ENCODE results near the gene PATE1. TPM values are rescaled to one million over a fixed set of nuclear protein-coding genes. Genes with fewer than 3 reads are reported as not detected.
"Not testable (repeated sequence)": the region's sequence is repeated elsewhere in the genome, so short reads cannot be mapped to it uniquely, and the experiment has no call there.

Gene PATE1, protein sequence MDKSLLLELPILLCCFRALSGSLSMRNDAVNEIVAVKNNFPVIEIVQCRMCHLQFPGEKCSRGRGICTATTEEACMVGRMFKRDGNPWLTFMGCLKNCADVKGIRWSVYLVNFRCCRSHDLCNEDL
- polyA plus RNA-seq (ENCODE audit: insufficient read length in 12 of 12): under 1 TPM in 1 of 12 donors, not detected in 11; 0.13 TPM
- long read RNA-seq, donor 1: 0 reads
- long read RNA-seq, donor 2: 0 reads
- long read RNA-seq, donor 3: 0 reads
- long read RNA-seq, donor 4: 0 reads
- long read RNA-seq, donor 5: 0 reads
- long read RNA-seq, donor 6: 0 reads
- long read RNA-seq, donor 7: 0 reads
- long read RNA-seq, donor 8: 0 reads
- long read RNA-seq, donor 9: 0 reads
- long read RNA-seq, donor 10: 0 reads
- long read RNA-seq, donor 11: 0 reads

DNA sequence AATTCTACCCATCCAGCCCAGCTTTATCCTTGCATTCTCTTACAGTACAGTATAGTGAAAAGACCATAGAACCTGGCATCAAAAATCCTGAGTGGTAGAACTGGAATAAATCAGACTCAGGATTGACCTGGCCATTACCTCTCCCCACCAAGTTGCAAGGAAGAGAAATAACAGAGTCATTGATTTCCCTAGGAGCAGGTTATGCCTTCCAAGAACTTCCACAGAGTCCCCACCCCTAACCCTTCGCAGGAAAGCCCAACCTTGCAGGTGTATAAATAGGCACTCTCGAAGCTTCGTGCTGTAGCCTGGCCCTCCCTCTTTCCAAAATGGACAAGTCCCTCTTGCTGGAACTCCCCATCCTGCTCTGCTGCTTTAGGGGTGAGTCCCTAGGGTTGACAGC, at the start of gene PATE1:
TSS of gene PATE1 (plus strand) at position 301 of the 400 bp plus-strand sequence. CDS start at position 327, 26 bp downstream.
- DNase-seq: no peak

DNA sequence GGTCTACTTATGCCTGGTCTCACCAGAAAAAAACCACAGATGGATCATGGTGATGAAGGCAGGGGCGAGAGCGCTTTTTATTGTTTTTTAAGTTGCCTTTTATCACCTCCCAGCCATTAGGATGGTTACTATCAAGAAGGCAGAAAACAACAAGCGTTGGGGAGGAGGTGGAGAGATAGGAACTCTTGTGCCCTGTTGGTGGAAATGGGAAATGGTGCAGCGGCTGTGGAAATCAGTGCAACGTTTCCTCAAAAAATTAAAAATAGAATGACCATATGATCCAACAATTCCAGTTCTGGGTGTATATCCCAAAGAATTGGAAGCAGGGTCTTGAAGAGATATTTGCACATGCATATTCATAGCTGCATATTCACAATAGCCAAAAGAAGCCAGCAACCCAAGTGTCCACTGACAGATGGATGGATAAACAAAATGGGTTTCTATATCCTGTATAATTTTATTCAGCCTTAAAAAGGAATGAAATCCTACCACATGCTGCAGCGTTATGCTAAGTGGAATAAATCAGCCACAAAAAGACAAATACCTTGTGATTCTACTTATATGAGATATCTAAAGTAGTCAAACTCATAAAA, 45.0 kb upstream of the PATE1 start:
- DNase-seq: no peak

DNA sequence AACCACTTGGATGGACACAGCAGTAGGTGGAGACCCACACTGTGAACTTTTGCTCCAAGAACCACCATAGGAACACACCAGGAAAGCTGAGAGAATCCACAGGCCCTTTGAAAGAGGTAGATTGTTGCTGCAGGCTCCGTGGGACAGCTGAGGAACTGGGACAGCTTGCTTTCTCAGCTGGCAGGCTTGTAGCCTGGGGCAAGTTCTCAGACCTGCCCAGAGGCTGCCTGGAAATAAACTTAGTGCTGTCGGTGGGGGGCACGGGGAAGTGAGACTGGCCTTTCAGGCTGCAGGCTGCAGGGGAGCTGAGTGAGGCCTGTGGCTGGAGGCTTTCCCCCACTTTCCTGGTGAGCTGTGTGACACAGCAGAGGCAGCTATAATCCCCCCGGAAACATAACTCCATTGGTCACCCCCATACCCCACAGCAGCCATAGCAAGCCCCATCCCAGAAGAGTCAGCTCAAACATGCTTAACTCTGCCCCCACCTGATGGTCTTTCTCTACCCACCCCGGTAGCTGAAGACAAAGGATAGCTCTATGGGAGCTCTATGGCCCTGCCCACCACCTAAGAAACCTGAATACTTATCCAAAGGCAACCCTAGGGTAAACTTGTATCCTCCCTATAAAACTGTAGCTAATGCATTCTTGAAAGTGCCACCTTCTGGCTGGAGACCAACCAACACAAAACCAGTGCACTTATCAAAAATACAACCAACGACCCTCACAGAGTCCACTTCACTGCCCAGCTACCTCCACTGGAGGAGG, 44.0 kb upstream of the PATE1 start:
- no peak for DNase-seq

DNA sequence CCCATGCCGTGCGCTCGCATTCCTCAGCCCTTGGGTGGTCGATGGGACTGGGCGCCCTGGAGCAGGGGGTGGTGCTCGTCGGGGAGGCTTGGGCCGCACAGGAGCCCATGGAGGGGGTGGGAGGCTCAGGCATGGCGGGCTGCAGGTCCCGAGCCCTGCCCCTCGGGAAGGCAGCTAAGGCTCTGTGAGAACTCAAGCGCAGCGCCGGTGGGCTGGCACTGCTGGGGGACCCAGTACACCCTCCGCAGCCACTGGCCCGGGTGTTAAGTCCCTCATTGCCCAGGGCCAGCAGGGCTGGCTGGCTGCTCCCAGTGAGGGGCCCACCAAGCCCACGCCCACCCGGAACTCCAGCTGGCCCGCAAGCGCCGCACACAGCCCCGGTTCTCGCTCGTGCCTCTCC, 41.4 kb upstream of the PATE1 start:
- not testable (repeated sequence) for DNase-seq

DNA sequence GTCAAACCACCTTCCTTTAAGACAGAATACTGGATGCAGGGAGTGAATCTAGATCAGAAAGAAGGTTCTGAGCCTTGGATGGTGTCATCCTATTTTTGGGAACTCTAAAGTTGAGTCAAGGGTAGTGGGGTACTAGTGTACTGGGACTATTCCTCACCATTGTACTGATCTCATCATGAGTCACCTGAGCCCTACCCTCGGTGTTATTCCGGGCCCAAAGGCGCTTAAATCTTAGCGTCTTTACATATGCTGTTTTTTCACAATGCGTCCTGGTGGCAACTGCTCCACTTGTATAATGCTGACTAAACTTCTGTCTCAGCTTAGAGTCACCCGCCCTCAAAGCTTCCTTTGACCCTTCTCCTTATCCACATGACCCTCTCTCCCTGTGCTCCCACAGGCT, 25.3 kb upstream of the PATE1 start:
- no peak for DNase-seq

DNA sequence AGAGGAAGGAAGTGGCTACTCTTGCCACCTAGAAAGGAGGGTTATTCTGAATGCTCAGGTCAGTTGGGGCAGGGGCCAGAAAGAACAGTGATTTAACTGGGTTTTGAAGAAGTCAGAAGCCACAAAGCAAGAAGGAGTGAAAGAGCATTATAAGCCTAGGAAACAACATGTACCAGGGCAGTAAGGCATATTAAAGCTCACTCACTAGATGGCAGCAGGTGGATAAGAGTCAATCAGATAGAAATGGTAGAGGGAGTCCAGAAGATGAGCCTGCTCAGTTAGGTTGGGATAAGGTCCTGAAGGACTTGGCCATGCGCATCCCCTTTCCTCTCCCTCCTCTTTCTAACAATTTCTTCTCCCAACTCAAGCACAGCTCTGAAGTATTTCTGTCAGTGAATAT, 22.0 kb upstream of the PATE1 start:
- no peak for DNase-seq

DNA sequence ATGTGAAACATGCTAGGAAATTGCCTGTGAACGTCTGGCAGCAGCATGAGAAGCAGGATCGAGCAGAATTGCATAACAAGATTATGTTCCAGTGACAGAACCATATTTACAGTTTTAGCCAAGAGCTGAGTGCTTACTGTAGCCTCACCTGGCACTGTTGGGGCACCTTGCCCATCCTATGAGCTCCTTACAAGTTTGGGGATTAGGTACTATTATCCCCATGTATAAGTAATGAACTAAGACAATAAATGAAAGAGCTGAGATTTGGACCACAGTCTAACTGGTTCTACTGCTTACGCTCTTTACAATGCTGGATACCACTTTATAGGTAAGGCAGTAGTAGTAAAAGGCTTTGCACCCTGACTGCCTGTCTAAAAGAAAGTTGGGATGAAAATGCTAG, 17.1 kb upstream of the PATE1 start:
- no peak for DNase-seq

DNA sequence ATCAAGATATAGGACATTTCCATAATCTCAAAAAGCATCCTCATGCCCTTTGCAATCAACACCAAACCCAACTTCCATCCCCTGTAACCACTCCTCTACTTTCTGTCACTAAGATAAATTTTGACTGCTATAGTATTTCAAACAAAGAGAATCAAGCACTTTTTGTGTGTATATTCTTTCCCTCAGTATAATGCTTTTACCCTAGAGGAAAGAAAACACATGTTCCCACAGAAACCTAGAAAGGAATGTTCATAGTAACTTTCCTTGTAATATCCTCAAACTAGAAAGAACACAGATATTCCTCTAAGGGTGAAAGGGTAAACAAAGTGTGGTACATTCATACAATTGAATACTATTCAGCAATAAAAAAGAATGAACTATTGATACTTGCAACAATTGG, 5.5 kb upstream of the PATE1 start:
- DNase-seq: no peak

DNA sequence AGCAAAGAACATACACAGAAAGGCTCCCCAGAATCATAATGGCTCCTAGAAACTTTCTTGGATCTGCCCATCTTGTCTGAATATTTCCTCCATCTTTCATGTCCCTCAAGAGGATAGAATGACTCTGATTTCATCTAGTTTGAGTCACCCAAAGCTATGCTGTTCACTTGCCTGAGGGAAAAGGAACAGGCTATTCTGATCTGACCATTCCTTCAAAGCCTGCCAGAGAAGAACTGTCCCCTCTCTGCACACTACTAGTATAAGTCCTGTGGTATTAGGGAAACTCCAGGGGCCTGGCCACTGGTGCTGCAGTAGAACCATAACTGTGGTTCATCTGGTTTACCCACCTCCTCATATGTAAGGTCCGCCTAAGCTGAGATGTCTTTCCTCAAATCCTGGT, 2.4 kb upstream of the PATE1 start:
- no peak for DNase-seq

DNA sequence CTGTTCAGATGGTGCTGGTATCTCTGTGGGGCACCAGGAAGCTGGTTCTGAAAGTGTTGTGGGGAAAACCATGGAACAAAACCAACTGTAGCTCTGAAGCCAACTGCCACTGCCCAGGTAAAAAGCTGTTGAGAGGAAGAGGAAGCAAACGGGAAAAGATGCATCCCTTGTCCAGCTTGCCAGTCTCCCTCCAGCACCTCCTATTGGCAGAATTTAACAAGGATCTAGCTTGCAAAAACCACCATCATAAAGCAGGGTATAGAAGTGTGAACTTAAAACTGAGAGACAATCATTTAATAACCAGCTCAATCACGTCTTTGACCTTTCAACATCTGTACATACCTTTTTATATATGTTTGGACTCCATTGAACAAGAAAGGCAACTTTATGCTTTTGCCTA, 4.5 kb downstream of the PATE1 start:
- no peak for DNase-seq

DNA sequence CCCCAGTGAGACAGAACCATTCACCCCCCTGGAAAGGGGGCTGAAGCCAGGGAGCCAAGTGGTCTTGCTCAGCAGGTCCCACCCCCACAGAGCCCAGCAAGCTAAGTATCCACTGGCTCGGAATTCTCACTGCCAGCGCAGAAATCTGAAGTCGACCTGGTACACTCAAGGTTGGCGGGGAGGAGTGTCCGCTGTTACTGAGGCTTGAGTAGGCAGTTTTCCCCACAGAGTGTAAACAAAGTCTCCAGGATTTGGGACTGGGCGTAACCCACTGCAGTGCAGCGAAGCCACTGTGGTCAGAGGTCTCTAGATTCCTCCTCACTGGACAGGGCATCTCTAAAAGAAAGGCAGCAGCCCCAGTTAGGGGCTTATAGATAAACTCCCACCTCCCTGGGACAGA, 10.0 kb downstream of the PATE1 start:
- no peak for DNase-seq

DNA sequence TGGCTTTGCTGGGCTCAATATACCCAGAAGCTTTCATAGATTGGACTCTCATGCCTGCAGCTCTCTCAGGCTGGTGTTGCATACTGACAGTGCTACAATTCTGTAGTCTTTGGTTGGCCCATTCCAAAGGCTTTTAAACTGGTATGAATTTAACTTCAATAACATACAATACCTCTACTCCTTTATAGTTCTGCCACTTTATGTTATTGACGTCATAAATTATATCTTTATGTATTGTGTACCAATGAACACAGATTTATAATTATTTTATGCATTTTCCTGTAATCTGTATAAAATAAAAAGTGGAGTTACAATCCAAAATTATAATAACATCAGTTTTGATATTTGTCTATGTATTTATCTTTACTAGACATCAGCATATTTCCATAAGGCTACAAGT, 16.4 kb downstream of the PATE1 start:
- no peak for DNase-seq

DNA sequence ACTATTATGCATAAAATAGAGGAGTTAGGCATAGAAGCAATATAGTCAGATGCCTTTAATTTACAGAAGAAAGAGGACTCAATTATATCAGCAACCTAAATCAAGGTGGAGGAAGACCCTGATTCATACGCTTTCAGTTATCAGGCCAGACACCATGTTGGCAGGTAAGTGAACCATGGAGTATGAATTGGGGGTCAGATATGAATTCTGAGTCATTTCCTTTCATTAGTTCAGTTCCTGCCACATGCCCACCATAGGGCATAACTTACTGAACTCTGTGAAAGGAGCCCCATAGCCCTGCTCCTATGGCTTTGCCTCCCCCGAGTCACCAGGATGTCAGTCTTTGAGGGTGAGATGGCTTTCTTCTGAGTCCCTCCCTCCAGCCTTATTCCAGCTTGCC, 17.4 kb downstream of the PATE1 start:
- DNase-seq: no peak

DNA sequence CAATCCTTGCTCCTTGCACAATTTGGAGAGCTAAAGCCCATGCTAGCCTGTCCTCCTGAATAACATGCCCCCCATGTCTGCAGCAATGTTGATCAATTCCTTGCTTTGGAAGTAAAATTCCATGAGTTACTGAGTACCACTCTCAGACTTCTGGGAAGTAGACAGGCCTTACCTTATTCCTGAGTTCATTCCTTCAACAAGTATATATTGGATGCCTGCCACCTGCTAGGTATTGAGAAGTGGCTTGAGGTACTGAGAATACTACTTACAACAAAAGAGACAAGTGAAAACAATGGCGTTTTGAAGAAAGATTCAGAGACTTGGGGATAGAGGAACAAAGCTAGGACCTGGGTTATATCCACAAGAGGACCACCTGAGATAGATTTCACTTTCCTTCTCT, 20.2 kb downstream of the PATE1 start:
- no peak for DNase-seq

DNA sequence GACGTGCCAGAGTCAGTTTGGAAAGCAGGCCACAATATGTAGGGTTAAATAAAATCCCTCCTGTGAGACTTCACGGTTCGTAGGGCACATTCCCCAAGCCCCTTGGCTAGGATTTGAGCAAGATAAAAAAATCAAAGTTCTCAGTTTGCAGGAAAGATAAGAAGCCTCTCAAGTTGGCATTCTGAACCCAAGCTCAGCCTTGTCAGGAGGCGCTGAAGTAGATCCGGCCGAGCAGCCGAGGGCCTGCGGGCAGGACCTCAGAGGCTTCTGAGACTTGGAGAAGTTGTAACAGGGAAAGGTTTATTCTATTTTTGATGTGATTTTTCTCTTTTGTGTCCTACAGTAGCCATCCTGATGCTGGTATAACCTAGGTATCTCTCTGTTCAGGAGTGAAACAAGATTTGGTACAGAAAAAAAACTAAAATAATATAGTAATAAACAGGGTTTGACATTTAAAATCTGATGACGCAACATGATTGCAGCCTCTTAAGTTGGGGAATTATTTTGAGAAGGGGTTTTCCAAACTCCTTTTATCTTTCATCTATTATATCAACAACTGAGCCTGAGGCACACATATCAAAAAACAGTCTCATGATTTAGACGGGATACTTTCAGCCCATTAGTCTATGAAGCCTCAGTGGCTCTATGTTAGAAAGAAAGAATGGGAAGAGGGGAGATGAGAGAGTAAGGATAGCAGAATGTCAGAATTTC, 22.4 kb downstream of the PATE1 start:
- no peak for DNase-seq

DNA sequence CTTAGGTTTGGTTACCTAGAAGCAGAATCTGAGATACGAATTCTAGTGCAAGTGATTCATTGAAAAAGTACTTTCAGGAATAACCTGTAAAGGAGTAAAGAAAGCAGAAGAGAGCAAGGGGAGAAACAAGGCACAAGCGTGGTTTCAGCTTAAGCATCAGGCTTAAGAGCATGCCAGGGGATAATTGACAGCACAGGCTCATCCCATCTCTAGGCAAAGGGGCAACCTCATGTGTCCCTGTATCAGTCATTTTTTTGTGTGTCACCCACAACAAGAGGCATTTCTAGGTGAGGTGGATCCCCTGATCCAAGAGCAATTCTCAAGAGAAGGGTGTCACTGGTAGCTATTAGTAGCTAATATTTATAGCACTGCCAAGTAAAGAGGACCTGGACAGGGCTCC, 24.5 kb downstream of the PATE1 start:
- DNase-seq: no peak

DNA sequence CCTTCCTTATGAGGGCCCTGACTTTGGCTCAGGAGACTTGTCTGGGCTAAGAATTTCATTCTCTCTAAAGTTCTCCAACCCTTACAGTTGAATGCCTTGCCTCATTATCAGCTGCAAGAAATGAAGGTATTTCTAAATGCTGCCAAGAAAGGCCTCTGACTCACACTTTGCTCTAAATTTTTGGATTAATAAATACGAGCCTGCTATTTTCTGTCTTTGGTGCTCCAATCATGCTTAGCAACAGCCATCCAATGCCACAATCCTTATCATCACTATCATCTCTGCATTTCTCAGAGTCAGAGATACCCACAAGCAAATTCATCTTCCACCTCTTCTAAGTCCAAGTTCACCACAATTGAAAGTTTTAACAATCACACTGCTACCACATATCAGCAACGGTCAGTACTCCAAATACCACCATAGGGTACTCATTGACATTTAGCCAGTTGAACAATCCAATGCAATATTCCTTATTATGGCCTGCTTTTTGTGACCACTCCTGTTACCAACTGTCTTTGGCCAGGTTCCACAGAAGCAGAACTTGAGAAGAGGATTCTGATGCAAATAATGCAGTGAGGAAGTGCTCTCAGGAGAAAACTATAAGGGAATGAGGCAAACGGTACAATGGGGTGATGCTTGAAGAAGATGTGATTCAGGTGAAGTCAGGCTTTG, 26.9 kb downstream of the PATE1 start:
- no peak for DNase-seq

DNA sequence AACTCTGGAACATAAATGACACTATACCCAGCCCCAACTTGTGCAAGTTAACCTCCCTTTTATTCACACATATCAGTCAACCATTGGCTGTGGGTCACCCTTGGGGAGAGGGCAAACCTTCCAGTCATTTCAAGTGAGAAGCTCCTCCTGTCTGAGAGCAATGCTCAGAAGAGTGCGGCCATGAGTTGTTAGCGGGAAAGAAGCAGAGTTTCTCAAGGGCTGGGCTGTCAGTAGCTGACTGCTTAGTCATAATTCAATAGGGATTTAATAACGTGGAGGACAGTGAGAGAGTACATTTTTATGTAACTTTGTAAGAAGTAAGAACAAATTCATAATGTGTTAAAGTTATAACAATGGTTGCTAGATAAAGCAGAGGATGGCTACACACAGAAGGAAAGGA, 27.4 kb downstream of the PATE1 start:
- DNase-seq: no peak

DNA sequence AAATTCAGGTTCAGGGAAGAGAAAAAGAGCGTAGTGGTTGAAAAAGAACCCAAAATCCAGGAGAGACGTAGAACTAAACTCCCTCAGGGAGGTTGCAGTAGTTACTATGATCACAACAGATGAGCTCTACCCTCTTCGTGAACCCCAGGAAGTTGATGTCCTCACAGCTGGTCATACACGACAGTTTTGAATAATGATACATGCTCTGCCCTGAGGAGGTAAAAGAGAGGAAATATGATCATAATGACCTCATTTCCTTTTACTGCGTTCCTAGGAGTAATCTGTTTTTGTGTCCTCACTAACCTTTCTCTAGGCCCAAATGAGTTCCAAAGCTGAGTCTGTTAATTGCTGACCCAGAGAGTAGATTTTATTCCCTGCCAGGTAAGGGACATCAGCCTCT, 31.2 kb downstream of the PATE1 start:
- no peak for DNase-seq

DNA sequence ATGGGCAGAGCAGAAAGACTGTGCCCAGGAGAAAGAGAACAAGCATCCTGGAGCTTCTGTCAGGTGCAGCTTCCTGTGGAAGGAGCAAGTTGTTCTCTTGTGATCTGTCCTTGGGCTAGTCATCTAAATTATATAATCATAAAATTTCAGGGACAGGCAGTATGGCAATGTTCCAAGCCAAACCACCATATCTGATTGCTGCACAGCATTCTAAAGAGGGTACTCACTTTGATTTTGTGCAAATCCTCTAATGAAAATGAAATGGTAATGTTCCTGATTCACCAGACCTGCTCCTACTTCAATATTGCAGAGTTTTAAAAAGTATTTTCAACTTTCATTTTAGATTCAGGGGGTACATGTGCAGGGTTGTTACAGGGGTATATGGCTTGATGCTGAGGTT, 32.6 kb downstream of the PATE1 start, which contains the start of gene PATE2:
TSS of gene PATE2 (minus strand) at position 101 of the 400 bp plus-strand sequence. CDS start at position 46, 55 bp downstream.
- DNase-seq: no peak

DNA sequence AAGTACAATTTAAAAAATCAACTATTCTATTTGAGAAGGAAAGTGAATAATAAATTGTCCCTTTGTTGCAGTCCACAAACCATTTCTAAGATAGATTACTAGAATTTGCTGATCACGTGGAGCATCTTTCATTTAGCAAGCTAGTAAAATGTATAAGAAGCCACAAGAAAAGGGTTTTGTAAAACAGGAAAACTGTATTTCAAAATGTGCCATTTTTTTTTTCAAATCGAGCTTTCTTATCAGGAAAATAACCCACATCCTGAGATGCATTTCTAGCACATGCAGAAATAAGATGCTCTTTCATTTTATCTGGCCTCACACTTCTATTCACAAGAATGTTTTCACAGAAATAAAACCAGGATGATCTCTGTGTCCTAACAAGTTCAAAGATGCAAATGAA, 38.6 kb downstream of the PATE1 start:
- DNase-seq: no peak

DNA sequence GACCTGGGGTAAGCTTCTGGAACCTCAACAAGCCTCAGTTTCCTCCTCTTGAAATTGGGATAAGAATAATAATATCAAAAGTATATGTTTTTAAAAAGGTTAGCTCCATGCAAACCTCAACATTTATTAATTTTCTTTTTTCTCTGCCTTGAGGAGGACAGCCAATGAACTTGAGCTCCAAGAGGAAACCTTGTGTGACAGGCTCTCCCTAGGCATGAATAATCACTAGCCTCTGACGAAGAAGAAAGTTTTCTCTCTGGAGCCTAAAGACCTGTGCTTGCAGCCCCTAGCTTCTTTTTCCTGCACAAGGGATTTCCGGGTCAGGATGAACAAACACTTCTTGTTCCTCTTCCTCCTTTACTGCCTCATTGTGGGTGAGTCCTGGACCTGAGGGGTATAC, 41.7 kb downstream of the PATE1 start, which contains the start of gene PATE3:
TSS of gene PATE3 (plus strand) at position 301 of the 400 bp plus-strand sequence. CDS start at position 326, 25 bp downstream.
- no peak for DNase-seq
